ENCODE measurements around the gene HPSE2.
"Not testable (repeated sequence)": the region's sequence is repeated elsewhere in the genome, so short reads cannot be mapped to it uniquely, and the experiment has no call there.

Gene HPSE2

DNA sequence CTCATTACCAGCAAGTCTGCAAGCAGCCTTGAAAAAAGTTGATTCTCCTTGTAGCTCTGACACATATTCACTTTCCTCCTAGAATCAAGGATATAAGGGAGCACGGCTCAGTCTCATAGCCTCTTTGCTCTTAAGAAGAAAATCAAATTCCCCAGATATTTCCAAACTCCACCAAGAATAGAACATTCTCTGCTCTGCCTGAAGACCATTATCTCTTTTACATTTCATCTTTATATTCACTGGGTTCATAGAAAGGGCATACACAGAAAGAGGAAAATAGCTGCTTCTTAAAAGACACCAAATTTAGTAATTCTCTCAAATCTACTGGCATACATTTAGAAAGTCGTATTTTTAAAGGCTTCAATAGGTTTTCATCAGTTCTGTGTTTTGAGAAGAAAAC lies 92.0 kb downstream of the HPSE2 start:
- DNase-seq, result no peak

DNA sequence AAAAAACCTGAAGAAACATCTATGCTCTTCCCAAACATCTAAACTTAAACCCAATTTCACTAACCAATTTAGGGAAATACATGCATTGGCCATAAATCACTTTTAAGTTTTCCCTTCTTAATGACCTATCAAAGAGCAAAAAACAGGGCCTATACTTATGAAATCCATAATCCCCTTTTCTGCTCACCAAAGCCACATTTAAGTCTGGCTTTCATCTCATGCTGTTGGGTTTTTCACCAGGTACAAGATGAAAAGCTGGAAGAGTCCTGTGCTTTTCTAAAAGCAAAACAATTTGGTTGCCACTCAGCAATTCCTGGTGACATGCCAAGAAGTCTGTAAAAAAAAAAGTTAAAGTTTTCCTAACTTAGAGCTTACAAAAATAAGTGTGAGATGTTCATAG lies 92.6 kb downstream of the HPSE2 start:
- DNase-seq, result no peak

DNA sequence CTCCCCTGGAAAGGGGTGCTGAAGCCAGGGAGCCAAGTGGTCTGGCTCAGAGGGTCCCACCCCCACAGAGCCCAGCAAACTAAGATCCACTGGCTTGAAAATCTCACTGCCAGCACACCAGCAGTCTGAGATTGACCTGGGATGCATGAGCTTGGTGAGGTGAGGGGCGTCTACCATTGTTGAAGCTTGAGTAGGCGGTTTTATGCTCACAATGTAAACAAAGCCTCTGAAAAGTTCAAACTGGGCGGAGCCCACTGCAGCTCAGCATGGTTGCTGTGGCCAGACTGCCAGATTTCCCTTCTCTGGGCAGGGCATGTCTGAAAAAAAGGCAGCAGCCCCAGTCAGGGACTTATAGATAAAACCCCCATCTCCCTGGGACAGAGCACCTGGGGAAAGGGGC lies 102.8 kb downstream of the HPSE2 start:
- DNase-seq, result not testable (repeated sequence)

DNA sequence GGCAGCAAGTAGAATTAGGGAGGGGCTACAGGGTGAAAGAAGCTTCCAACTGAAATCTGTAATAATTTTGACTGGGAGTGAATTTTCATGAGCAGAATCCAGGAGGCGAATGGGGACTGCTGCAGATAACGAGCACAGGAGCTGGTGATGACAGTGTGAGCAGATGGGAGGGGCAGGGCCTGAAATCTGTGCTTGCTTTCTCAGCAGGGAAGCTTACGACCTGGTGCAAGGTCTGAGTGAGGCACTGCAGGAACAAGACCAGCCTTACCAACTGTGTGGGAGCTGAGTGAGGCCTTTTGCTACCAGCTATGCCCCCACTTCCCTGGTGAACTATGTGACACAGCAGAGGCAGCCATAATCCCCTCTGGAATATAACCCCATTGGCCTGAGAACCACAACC lies 109.8 kb downstream of the HPSE2 start:
- no peak for DNase-seq

DNA sequence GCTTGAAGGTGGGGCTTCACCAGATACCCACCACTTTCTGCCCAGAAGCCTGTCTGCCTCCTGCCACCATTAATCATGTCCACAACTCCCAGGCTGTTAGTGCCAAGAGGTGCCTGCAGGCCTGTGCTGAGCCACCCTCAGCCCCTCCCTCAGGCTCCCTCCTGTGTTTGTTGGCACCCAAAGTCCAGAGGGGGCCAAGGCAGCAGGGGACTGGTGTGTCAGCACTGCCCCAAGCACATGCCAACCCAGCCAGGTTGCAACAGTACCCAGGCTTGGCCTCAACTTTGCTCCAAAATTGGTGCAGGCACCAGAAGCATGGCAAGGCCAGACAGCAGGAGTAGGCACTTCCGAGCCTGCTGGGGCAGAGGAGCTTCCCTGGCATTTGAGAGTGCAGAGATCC lies 111.3 kb downstream of the HPSE2 start:
- no peak for DNase-seq

DNA sequence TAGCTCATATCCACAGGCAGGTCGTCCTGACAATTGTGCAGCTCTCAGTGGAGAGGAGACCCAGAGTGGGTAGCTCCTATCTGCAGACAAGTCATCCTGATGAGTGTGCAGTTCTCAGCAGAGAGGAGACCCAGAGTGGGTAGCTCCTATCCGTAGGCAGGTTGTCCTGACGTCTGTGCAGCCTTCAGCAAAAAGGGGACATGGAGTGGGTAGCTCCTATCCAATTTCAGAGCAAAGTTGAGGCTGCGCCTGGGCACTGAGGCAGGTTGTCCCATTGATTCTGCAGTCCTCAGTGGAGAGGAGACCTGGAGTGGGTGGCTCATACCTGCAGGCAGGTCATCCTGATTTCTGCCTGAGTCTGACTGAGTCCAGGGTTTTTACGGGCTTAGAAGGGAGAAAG lies 111.8 kb downstream of the HPSE2 start:
- DNase-seq, result no peak

DNA sequence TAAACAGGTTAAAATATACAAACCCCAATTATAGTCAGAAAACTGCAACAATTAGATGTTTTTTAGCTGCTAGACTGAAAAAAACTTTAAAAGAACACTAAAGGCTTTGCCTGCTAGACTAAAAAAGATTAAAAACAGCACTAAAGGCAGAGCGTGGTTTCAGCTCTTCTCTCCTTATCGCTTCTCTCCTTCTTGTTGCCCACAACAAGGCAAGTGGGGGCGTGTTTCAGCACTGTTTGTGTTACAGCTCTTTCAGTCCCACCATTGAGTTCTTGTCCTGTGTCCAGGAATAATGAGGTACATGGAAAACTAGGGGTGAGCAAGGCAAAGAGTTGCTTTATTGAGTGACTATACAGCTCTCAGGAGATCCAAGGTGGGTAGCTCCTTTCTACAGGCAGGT lies 112.3 kb downstream of the HPSE2 start:
- DNase-seq, result no peak

DNA sequence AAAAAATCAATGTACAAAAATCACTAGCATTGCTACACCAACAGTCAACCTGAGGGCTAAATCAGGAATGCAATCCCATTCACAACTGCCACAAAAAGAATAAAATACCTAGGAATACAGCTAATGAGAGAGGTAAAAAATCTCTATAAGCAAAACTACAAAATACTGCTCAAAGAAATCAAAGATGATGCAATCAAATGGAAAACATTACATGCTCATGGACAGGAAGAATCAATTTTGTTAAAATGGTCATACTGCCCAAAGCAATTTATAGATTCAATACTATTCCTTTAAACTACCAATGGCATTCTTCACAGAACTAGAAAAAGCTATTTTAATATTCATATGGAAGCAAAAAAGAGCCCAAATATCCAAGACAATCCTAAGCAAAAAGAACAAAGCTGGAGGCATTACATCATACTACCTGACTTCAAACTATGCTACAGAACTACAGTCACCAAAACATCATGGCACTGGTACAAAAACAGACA lies 116.3 kb downstream of the HPSE2 start:
- no peak for DNase-seq

DNA sequence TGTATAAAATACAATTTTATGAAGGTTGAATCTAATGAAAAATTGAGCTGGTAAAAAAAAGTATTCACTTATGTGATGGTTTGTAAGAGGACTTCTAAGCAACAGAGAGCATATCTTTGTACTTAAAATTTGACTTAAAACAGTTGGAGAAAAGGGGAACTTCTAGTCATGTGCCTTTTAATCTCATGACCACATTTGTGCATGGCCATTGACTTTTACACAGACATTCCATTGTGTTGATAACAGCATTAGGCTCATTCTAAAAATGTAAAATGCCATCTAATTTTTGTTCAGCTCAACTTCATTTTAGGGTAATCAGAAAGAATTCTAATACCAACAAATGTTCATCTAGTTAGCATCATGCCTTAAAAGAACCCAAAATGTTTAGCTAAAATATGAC lies 119.9 kb downstream of the HPSE2 start:
- no peak for DNase-seq

DNA sequence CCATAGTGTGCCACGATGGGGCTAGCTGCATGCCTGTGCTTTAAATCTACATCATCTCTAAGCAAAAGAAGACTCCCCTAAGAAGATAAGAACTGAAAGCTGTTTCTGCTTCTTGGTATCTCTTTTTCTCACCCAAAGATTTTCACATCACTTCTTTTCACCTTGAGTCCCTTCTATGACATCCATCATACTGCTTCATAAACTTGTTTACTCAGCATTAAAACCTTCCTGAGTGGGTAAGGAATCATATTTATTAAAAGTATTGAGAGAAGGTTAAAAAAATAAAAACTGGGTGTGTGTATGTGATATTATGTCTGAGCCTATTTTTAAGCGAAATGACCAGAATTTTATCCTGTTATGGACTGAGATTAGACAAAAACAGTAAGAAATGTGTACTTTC lies 150.3 kb downstream of the HPSE2 start:
- DNase-seq, result no peak

DNA sequence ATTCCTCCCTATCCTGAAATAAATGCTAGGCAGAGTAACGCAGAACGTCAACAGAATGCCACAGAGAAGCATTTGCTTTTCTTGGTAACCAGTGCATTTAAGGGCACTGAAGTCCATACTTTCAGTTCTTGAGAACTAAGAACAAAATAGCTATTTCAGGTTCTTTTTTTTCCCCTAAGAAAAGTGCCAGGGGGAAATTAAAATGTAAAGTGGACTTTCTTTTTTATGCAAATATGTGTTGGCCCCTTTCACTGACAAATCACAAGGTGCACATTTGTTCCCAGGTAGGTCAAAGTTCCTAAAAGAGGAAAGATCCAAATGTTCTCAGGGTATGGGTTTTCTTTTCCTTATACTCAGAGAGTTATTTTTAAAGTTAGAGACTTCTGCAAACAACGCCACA lies 151.5 kb downstream of the HPSE2 start:
- DNase-seq, result no peak

DNA sequence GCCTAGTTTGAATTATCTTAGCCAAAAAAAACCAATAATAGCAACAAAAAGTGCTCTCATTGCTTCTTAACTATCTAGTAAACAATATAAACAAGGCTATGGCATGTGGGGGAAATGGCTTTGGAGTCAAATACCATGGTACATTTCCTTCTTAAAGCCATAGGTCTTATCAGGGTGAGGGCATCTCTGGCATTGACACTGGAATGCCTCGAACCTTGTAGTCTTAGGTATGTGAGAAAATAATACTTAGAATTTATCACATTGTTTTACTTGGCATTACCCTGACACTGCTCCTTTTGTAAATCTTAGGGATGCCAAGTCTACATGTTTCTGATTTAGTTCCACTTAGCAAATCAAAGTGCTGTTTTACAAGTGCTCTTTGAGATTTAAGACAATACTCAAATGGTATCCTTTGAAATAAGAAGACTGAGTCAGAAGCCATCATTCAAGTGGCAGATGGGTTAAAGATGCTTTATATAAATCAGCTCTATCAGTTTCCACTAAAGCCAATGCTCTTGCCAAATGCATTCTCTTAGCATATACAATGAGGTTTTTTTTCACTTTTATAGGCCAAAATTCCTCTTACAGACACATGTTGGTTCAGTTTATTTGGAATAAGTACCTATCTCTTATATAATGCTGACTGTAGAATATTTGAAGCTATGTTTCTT lies 155.2 kb downstream of the HPSE2 start:
- DNase-seq, result no peak

DNA sequence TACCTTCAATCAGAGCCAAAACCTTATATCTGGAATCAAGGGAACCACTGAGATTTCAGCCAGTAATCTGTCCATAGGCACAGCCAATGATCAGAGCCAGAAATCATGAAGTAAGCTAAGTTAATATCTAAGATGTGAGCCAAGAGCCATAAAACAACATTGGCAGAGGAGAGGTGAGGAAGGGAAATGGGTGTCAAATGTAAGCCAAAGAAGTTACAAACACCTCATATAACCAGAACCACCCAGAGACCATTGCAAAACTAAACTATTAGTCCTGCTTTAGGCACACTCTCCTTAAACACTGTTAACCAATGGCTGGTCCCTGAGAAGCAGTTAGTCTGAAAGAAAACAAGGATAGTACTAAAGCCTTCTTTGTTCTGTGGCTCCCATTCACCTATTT lies 173.1 kb downstream of the HPSE2 start:
- no peak for DNase-seq

DNA sequence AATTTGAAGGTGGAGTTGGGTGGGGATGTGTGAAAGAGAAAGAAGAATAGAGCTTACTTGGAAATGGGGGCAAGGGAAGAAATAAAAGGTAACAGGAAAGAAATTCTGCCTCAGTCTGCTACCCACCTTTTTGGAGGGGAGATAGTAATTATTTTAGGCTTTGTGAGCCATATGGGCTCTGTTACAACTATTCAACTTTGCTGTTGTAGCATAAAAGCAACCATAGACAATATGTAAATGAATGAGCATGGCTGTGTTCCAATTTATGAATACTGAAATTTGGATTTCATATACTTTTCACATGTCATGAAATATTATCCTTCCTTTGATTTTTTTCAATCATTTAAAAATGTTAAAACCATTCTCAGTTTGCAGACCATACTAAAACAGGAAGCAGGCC lies 176.9 kb downstream of the HPSE2 start:
- DNase-seq, result no peak

DNA sequence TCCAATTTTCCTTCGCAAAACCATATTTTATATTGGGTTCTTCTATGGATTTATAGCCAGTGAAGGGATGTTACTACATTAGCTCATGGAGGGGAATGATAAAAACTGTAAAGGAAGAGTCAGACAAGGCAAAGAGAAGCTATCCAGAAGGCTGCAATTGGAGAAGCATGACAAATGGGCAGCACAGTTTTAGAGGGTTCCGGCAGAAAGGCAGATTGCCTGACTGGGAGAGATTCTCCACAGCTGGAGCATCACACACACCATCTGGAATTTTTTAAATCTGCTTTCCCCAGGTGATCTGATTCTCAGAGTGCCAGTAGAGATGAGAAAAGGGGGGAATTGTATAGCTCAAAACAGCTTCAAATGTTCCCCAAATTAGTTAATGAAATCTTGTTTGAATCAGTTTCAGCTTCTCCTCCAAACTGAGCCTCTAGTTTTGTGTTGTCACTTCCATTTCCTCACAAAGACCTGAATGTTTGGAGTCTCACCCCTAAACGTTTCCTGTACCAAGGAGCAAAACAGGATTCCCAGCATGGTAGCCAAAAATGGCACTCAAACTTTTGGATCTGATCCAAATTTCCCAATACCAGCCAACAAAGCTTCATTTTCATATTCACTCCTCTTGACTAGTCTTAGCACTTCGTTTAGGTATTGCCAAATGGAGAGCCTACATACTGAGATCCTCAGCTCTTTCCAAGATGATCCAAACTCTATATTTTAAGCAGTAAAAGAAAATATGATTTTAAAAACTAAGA lies 177.5 kb downstream of the HPSE2 start:
- no peak for DNase-seq

DNA sequence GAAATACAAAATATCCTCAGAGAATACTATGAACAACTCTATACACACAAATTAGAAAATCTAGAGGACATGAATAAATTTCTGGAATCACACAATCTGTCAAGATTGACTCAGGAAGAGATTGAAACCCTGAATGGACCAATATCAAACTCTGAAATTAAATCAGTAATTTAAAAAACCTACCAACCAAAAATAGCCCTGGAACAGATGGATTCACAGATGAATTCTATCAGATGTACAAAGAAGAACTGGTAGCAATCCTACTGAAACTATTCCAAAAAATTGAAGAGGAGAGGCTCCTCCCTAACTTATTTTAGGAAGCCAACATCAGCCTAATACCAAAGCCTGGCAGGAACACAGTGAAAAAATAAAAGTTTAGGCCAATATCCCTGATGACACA lies 190.0 kb downstream of the HPSE2 start:
- DNase-seq, result no peak

DNA sequence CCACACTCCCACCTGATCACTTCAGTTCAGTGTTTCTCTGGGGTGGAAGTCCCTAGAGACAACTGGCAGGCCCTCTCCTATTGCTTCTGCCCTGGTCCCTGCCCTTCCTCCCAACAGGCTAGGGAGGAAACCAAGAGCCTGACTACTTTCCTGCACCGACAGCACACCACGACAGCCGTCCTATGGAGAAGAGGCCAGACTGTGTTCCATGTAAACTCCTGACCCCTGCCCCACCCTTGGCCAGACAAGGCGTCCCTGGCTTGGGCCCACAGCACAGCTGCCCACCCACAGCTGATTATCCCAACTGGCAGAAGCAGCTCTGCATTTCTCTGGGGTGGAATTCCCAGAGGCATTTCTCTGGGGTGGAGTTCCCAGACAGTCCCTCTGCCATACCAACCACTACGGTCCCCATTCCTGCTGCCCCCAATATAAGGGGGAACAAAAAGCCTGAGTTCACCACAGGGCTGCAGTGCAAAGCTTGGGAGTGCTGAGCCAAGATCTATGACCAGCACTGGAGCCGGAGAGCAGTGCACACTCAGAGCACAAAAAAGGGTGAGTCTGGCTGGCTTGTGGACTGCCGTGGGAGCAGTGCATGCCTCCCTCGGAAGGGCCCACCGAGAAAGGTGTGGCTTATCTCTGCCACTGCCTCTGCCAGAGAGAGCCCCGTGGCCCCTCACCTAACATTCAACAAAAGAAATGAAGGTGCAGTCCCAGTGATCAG lies 193.4 kb downstream of the HPSE2 start:
- no peak for DNase-seq

DNA sequence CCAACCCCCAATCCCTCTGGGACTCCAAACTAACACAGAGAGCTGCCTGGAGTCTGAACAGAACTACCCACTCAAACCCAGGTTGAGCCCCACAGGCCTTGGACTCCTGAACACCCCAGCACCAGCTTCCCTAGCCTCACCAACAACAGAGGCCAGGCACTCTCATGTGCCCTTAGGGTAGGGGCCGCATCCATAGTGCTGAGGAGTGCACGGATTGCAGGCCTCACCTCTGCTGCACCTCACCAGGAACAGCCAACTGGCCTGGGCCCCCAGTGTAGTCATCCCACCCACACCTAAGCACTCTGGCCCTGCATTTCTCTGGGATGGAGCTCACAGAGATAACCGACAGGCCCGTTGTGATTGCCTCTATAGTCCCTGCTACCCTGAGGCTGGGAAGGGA lies 194.2 kb downstream of the HPSE2 start:
- no peak for DNase-seq

DNA sequence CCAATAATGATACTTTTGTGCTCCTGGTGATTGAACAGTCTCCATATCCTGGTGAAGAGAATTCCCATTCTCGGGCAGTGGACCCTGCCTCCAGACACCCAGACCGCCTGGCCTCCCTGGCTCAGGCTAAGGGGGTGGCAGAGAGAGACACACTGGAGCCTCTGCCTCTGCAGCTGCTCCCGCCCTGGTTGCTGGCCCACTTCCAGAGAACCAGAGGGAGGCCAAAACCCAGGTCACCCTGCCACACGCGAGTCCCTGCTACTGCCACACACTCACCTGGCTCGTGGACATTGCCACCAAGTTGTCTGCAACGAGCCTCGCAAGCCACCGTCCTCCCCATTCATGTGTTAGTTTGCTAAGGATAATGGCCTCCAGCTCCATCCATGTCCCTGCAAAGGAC lies 221.8 kb downstream of the HPSE2 start:
- no peak for DNase-seq

DNA sequence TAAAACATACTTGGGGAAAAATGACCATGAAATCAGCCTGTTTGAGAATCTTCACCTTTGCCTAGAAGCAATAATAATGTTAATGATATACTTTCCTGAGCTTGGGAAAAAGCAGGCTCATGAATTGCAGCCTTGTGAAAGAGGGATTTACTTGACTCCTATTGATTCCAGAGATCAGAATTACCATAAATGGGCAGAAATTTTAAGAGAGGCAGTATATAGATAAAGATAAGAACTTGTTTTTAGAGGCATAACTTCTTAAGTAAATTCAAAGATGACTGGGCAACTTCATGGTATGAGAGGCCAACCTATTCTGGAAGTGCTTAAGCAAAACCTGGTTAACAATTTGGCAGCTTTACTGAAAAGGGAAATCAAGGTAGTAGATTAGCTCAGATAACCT lies 225.4 kb downstream of the HPSE2 start:
- no peak for DNase-seq

DNA sequence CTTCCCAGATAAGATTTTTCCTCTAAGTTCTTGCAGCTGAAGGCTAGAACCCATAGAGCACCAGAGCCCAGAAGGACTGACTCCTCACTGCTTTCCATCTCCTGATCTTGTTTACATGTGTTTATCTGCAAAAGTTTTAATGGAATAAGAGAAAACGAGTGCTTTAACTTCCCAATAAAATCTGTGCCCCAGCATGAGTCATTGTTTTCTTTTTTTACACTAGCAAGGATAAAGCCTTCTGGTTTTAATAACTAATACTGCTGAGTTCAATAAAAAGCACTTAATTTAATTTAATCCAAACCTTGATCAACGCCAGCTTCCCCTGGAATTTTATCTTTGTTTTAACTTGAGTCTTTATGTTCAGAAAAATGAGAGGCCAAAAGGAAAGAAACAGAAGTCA lies 227.6 kb downstream of the HPSE2 start:
- no peak for DNase-seq

DNA sequence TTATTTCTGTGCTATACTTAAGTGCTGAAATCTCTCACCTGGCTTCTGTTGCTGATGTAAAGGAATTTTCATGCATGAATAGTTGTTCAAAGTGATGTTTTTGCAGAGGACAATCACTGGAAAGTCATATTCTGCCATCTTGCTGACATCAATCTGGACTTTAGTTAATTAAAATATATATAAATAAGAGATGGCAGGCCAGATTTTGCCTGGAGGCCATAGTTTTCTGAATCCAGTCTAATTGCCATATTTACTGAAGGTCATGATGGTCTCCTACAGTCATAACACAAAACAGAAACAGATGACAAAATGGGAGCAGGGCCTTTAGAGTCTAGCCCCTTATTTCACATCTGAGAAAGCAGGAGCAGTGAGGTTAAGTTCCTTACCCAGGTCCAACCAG lies 228.2 kb downstream of the HPSE2 start:
- DNase-seq, result no peak

DNA sequence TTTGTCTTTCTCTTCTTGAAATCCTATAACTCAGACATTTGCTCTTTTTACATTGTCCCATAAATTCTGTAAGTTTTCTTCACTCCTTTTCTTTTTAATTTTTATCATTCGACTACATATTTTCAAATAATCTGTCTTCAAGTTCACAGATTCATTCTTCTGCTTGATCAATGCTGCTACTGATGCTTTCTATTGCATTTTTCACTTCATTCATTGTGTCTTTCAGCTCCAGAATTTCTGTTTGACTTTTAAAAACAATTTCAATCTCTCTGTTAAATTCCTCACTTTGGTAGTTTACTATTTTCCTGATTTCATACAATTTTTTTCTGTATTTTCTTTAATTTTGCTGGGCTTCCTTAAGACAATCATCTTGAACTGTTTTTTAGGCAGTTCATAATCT lies 230.4 kb downstream of the HPSE2 start:
- DNase-seq, result no peak

DNA sequence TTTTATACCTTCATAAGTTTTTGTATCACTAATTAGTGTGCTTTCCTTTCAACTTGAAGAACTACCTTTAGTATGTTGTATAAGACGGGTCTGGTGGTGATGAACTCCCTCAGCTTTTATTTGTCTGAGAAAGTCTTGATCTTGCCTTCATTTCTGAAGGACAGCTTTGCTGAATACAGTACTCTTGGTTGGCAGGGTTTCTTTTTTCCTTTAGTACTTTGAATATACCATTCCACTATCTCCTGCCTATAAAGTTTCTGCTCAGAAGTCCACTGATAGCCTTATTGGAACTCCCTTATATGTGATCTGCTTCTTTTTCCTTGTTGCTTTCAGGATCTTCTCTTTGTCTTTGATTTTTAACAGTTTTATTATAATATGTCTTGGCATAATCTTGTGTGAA lies 230.9 kb downstream of the HPSE2 start:
- no peak for DNase-seq
